SK-N-SH (cell line): ENCODE results near the gene HABP4. TPM values are rescaled to one million over a fixed set of nuclear protein-coding genes. Genes with fewer than 3 reads are reported as not detected.

ENCODE experiments used
- CTCF ChIA-PET: fragments of 300-600, 350-600 bp; formaldehyde crosslinking; extraction: SDS; loops from one replicate; lab custom pipeline; 2021; lab: Yijun Ruan, JAX
- POLR2A ChIA-PET: fragments of 350-600 bp; sonication (Branson Sonifier 250); formaldehyde crosslinking; extraction: SDS; loops from one replicate; lab custom pipeline; 2020; ENCODE audit warnings: antibody characterized with exemption, inconsistent platforms; lab: Yijun Ruan, JAX
- DNase-seq: peaks from one replicate; pipeline ENCODE4 v3.0.0; 2012
- H2AFZ ChIP-seq: fragments of 200-600 bp; sonication (generic); 2 replicates; pipeline ENCODE4 v1.8.1; 2016; ENCODE audit warnings: antibody characterized with exemption, mild to moderate bottlenecking, low read depth
- H3F3A ChIP-seq: fragments of 200-600 bp; sonication (generic); replicated peaks from 2 replicates; pipeline ENCODE3; 2016; ENCODE audit warnings: antibody characterized with exemption, mild to moderate bottlenecking; ENCODE audit not compliant: insufficient read depth
- H3K27ac ChIP-seq, 2 experiments: fragments of 200-500 bp in 1 of 2; fragments of 200-600 bp in 1 of 2; sonication (Bioruptor generic) in 1 of 2; sonication (generic), shearing (Covaris generic) in 1 of 2; 2 replicates each; pipeline versions ENCODE4 v1.5.1 to v1.6.1; 2014 to 2016; ENCODE audit warnings: low read depth in 2 of 2, inconsistent platforms in 1 of 2, low read length in 1 of 2, mild to moderate bottlenecking in 1 of 2, mixed read lengths in 1 of 2
- H3K27me3 ChIP-seq: fragments of 200-600 bp; sonication (generic), shearing (Covaris generic); 2 replicates; pipeline ENCODE4 v1.6.1; 2016; ENCODE audit warnings: mixed run types; ENCODE audit not compliant: insufficient read depth
- H3K36me3 ChIP-seq, 2 experiments: fragments of 200-500 bp in 1 of 2; fragments of 200-600 bp in 1 of 2; sonication (Bioruptor generic) in 1 of 2; sonication (generic) in 1 of 2; replicated peaks in 1 of 2; 2 replicates each; pipeline versions ENCODE3 to v1.5.1; 2014 to 2016; ENCODE audit warnings: low read length in 1 of 2, mild to moderate bottlenecking in 1 of 2; ENCODE audit not compliant: insufficient read depth in 2 of 2, control insufficient read depth in 1 of 2
- H3K4me1 ChIP-seq, 2 experiments: fragments of 200-500 bp in 1 of 2; fragments of 200-600 bp in 1 of 2; sonication (Bioruptor generic) in 1 of 2; sonication (generic), shearing (Covaris generic) in 1 of 2; 2 replicates each; pipeline versions ENCODE4 v1.5.1 to v1.6.1; 2014 to 2016; ENCODE audit warnings: low read depth in 1 of 2, low read length in 1 of 2, mixed run types in 1 of 2; ENCODE audit not compliant: insufficient read depth in 2 of 2, control insufficient read depth in 1 of 2
- H3K4me2 ChIP-seq: fragments of 200-600 bp; sonication (generic), shearing (Covaris generic); 2 replicates; pipeline ENCODE4 v1.6.1; 2017; ENCODE audit warnings: mixed run types
- H3K4me3 ChIP-seq, 2 experiments: fragments of 200-500 bp in 1 of 2; fragments of 200-600 bp in 1 of 2; sonication (Bioruptor generic) in 1 of 2; sonication (generic), shearing (Covaris generic) in 1 of 2; 2 replicates each; pipeline versions ENCODE4 v1.5.1 to v1.8.1; 2014 to 2016; ENCODE audit warnings: low read depth in 2 of 2, inconsistent platforms in 1 of 2, low read length in 1 of 2, mild to moderate bottlenecking in 1 of 2, mixed read lengths in 1 of 2, moderate library complexity in 1 of 2
- H3K79me2 ChIP-seq: fragments of 200-600 bp; sonication (generic); 2 replicates; pipeline ENCODE4 v1.8.1; 2017; ENCODE audit warnings: mild to moderate bottlenecking; ENCODE audit not compliant: insufficient read depth
- H3K9ac ChIP-seq: fragments of 200-600 bp; sonication (generic); 2 replicates; pipeline ENCODE4 v1.6.1; 2017; ENCODE audit warnings: mixed run types
- H3K9me2 ChIP-seq: fragments of 200-600 bp; sonication (generic); 2 replicates; pipeline ENCODE4 v1.6.1; 2017; ENCODE audit warnings: mixed run types
- H3K9me3 ChIP-seq: fragments of 200-600 bp; sonication (generic); 2 replicates; pipeline ENCODE4 v1.6.1; 2017; ENCODE audit warnings: mixed run types, mild to moderate bottlenecking, moderate library complexity
- H4K20me1 ChIP-seq: fragments of 200-600 bp; sonication (generic); 2 replicates; pipeline ENCODE4 v1.6.1; 2017; ENCODE audit warnings: mild to moderate bottlenecking, mixed run types; ENCODE audit not compliant: insufficient read depth
- ELF1 ChIP-seq: IDR thresholded peaks from 2 replicates; pipeline ENCODE4 v1.4.0; 2012
- EZH2phosphoT487 ChIP-seq: fragments of 200-600 bp; sonication (generic); IDR thresholded peaks from 2 replicates; pipeline ENCODE4 v1.6.1; 2017; ENCODE audit warnings: low read depth, mixed run types, mild to moderate bottlenecking, antibody characterized with exemption, moderate library complexity, borderline replicate concordance
- FOSL2 ChIP-seq: IDR thresholded peaks from 2 replicates; pipeline ENCODE4 v1.4.0; 2012; ENCODE audit warnings: low read depth, mild to moderate bottlenecking, moderate library complexity, borderline replicate concordance
- GABPA ChIP-seq: IDR thresholded peaks from 2 replicates; pipeline ENCODE4 v1.4.0; 2012; ENCODE audit warnings: low read depth, mild to moderate bottlenecking
- GATA2 ChIP-seq: sonication (generic); formaldehyde crosslinking; IDR thresholded peaks from 2 replicates; pipeline ENCODE4 v1.5.0; 2020; ENCODE audit warnings: mild to moderate bottlenecking, missing genetic modification reagents
- IRF3 ChIP-seq: fragments of 150-350 bp; IDR thresholded peaks from 2 replicates; pipeline ENCODE4 v1.6.1; 2016; ENCODE audit warnings: mild to moderate bottlenecking, low read depth, low read length
- JUND ChIP-seq: IDR thresholded peaks from 2 replicates; pipeline ENCODE4 v1.4.0; 2012
- MEF2A ChIP-seq: IDR thresholded peaks from 2 replicates; pipeline ENCODE4 v1.4.0; 2012; ENCODE audit warnings: low read depth, borderline replicate concordance
- NFIC ChIP-seq: IDR thresholded peaks from 2 replicates; pipeline ENCODE4 v1.4.0; 2012; ENCODE audit warnings: borderline replicate concordance
- PBX3 ChIP-seq: IDR thresholded peaks from 2 replicates; pipeline ENCODE4; 2012
- POLR2AphosphoS5 ChIP-seq: IDR thresholded peaks from 2 replicates; pipeline ENCODE4 v1.6.1; 2012; ENCODE audit warnings: low read depth, low read length
- RAD21 ChIP-seq: IDR thresholded peaks from 2 replicates; pipeline ENCODE4 v1.6.1; 2012; ENCODE audit warnings: mild to moderate bottlenecking, low read length
- RCOR1 ChIP-seq: fragments of 150-350 bp; IDR thresholded peaks from 2 replicates; pipeline ENCODE4 v1.6.1; 2017; ENCODE audit warnings: antibody characterized with exemption, low read length
- RFX5 ChIP-seq: IDR thresholded peaks from 2 replicates; pipeline ENCODE4 v1.6.1; 2012; ENCODE audit warnings: mild to moderate bottlenecking, improper control_type of control experiment, low read length
- RXRA ChIP-seq: IDR thresholded peaks from 2 replicates; pipeline ENCODE4 v1.4.0; 2012; ENCODE audit warnings: low read depth, mild to moderate bottlenecking, borderline replicate concordance
- SMC3 ChIP-seq: IDR thresholded peaks from 2 replicates; pipeline ENCODE4 v1.6.1; 2012; ENCODE audit warnings: low read depth, low read length, improper control_type of control experiment
- TAF1 ChIP-seq: IDR thresholded peaks from 2 replicates; pipeline ENCODE4 v1.6.1; 2012; ENCODE audit warnings: low read depth, mild to moderate bottlenecking, low read length, moderate library complexity, borderline replicate concordance
- TCF12 ChIP-seq: IDR thresholded peaks from 2 replicates; pipeline ENCODE4 v1.4.0; 2012
- TEAD4 ChIP-seq: IDR thresholded peaks from 2 replicates; pipeline ENCODE4 v1.4.0; 2012; ENCODE audit warnings: mild to moderate bottlenecking, borderline replicate concordance; ENCODE audit not compliant: insufficient read depth
- USF2 ChIP-seq: fragments of 150-350 bp; IDR thresholded peaks from 2 replicates; pipeline ENCODE4 v1.6.1; 2017; ENCODE audit warnings: antibody characterized with exemption, low read length, low read depth, borderline replicate concordance
- ZBTB33 ChIP-seq: IDR thresholded peaks from 2 replicates; pipeline ENCODE4 v1.4.0; 2012; ENCODE audit warnings: low read depth, borderline replicate concordance
- WGBS: methylation state at CpG from one replicate; pipeline ENCODE4 v1.1.6; 2017; ENCODE audit warnings: low lambda C conversion rate; 5-methylcytosine and 5-hydroxymethylcytosine counted together
- polyA plus RNA-seq, 3 experiments: library from polyadenylated mRNA; depleted of rRNA; stranded (reverse); fragments of >200 nt; gene quantifications; 2 replicates each; pipeline ENCODE4 v1.2.3, GENCODE V29; 2012

The HABP4 gene
- polyA plus RNA-seq, 1 of the 3 experiments (the other 2 are of a cell fraction) = 19.0 TPM

GRCh38 chr9:96417051-96417586 lies 32.9 kb upstream of the HABP4 start (continued):
- TF ChIP-seq MEF2A = no peak
- TF ChIP-seq JUND = no peak
- peak; percentile 16; the same call in 1 of the 2 replicates for TF ChIP-seq RCOR1
- TF ChIP-seq FOSL2 = no peak
- TF ChIP-seq TCF12 = peak; percentile 21; the same call in 1 of the 2 replicates
- TF ChIP-seq RAD21 = no peak
- TF ChIP-seq SMC3 = 0 out of 2 replicates have a peak, but pooled peaks have one; percentile 1
- TF ChIP-seq ELF1 = 0 out of 2 replicates have a peak, but pooled peaks have one; percentile 37
- TF ChIP-seq, all 33 proteins: peak for 15

- CTCF ChIA-PET = no interaction called here
- peaks cover 17 to 18% of the 10 kb centered on the region in 2 experiments for H3K4me1 ChIP-seq
- TF ChIP-seq POLR2AphosphoS5 (no peak), TCF12 (no peak), GABPA (no peak), EZH2phosphoT487 (no peak), USF2 (no peak), RXRA (no peak), ELF1 (no peak), JUND (no peak), TEAD4 (no peak), FOSL2 (no peak), TAF1 (no peak), ZBTB33 (no peak), NFIC (no peak), RFX5 (no peak), PBX3 (no peak), GATA2 (CRISPR knock-in tag) (no peak), IRF3 (no peak), RCOR1 (no peak), MEF2A (no peak)
- TF ChIP-seq, all 33 proteins: peak for 0
- POLR2A ChIA-PET = no interaction called here
- H4K20me1 ChIP-seq = no peaks in the 10 kb centered on the region
- no peaks in the 10 kb centered on the region for H3K9me3 ChIP-seq
- no CpG with 5 or more reads among the region's 62 CpGs for WGBS
- DNase-seq = peak; percentile 53
- H3K4me3 ChIP-seq = peak overlapping the region; percentile 90 to 94
- peak overlapping the region; percentile 86 for H3K9ac ChIP-seq
- 0 out of 2 replicates have a peak overlapping the region, but pooled peaks have one; percentile 59 for H2AFZ ChIP-seq
- H3K4me2 ChIP-seq = peak overlapping the region; percentile 100
- no peaks in the 10 kb centered on the region for H3K27me3 ChIP-seq
- no peaks in the 10 kb centered on the region for H3K36me3 ChIP-seq
- H3K27ac ChIP-seq = peak overlapping the region; percentile 71 to 80
- peaks cover 22% of the 10 kb centered on the region for H3F3A ChIP-seq
- peaks cover 46% of the 10 kb centered on the region for H3K79me2 ChIP-seq
- no peaks in the 10 kb centered on the region for H3K9me2 ChIP-seq
These were observed 32.3 kb upstream of the HABP4 start for GRCh38 chr9:96417661-96418082.
